Right lobe of liver (tissue), 6 donors: ENCODE results near the gene CYP27B1. TPM values are rescaled to one million over a fixed set of nuclear protein-coding genes. Genes with fewer than 3 reads are reported as not detected.
"Not testable (repeated sequence)": the region's sequence is repeated elsewhere in the genome, so short reads cannot be mapped to it uniquely, and the experiment has no call there.

Source experiments
- ATAC-seq, 4 donors: fragments of 200-7000 bp; cut with Tn5 transposase; one replicate each; pipeline ENCODE4 v1.9.1; 2020; ENCODE audit warnings: mild to moderate bottlenecking in 4 of 4, moderate library complexity in 4 of 4
- DNase-seq, 3 donors: peaks; one replicate each; pipeline ENCODE4 v3.0.0-alpha.2; 2020
- H3K27ac ChIP-seq, 3 donors: fragments of 200-600 bp; one replicate each; pipeline ENCODE4 v1.8.0; 2022
- H3K27me3 ChIP-seq, 2 donors: fragments of 200-600 bp; one replicate each; pipeline ENCODE4 v1.8.0; 2022
- H3K36me3 ChIP-seq, 4 donors: fragments of 200-600 bp; sonication (generic) in 1 of 4; one replicate each; pipeline versions ENCODE4 v1.5.1 to v1.8.0; 2017 to 2022; ENCODE audit warnings: control low read depth in 1 of 4
- H3K4me1 ChIP-seq, 4 donors: fragments of 200-600 bp; sonication (generic) in 1 of 4; one replicate each; pipeline versions ENCODE4 v1.5.1 to v1.8.0; 2017 to 2022; ENCODE audit warnings: control low read depth in 1 of 4
- H3K4me3 ChIP-seq, 3 donors: fragments of 200-600 bp; one replicate each; pipeline ENCODE4 v1.8.0; 2022
- H3K9me3 ChIP-seq, 4 donors: fragments of 200-600 bp; sonication (generic) in 1 of 4; one replicate each; pipeline versions ENCODE4 v1.5.1 to v1.8.0; 2017 to 2022; ENCODE audit warnings: control low read depth in 1 of 4
- CTCF ChIP-seq, 4 donors: fragments of 200-600 bp in 3 of 4; fragments of 450-650 bp in 1 of 4; IDR thresholded peaks; one replicate each; pipeline versions ENCODE4 v1.5.1 to v1.8.0; 2016 to 2022; ENCODE audit warnings: antibody characterized with exemption in 4 of 4, mild to moderate bottlenecking in 2 of 4
- POLR2A ChIP-seq: fragments of 450-650 bp; IDR thresholded peaks from one replicate; pipeline ENCODE4 v1.6.1; 2017; ENCODE audit warnings: antibody characterized with exemption, mild to moderate bottlenecking
- WGBS: methylation state at CpG from one replicate; pipeline ENCODE4 v1.1.6; 2018; ENCODE audit warnings: low coverage, low lambda C conversion rate; ENCODE audit not compliant: insufficient coverage; ENCODE audit errors: missing lambda C conversion rate; 5-methylcytosine and 5-hydroxymethylcytosine counted together
- intact Hi-C, 2 donors: fragments of 100-400 bp; cut with DNase I; formaldehyde crosslinking; loops; one replicate each; pipeline versions ENCODE4 v1.11.2 to v1.14.1; 2022
- total RNA-seq, 6 experiments: library from RNA; depleted of rRNA in 2 of 6; stranded (reverse); fragments of >200 nt in 2 of 6; fragmentation: NEBNext Ultra II Directional in 3 of 6; extraction: Animal tissue kit (Norgen Biotek cat#: 25700) in 3 of 6; gene quantifications; one replicate each; pipeline versions ENCODE4 v1.1.0 to v1.2.4, GENCODE V29; 2016 to 2023
- donor health status: DM: no; HTN: yes; CAD: no.
- donor health status: DM: no; HTN: no; CAD: no.
- donor health status: DM: no; HTN: no; CAD: no.
- donor health status: DM: no; HTN: yes; CAD: no.
- donor health status: DM: no; HTN: yes; CAD: no.

Gene CYP27B1
- total RNA-seq, 6 experiments from 2014 or later: 0.25 to 1.4 (median 0.81) TPM

GRCh38 chr12:57722716-57723629, 43.9 kb downstream of the CYP27B1 start:
- no peak for DNase-seq
- WGBS: 54% methylated on average over 10 of the region's 11 CpGs
- ATAC-seq: peak in 1 of 4 donors; percentile 8
- H3K9me3 ChIP-seq: no peaks in the 10 kb centered on the region
- H3K4me1 ChIP-seq: peaks cover 0 to 10% (median 0%) of the 10 kb centered on the region in 4 donors
- TF ChIP-seq CTCF (IDR thresholded peaks at IDR 0.05): no peak
- no peak for TF ChIP-seq POLR2A
- no peak overlapping the region for H3K4me3 ChIP-seq
- H3K36me3 ChIP-seq: peaks cover 0 to 34% (median 11%) of the 10 kb centered on the region in 4 donors
- no peak overlapping the region for H3K27ac ChIP-seq
- H3K27me3 ChIP-seq: peaks cover 0 to 5% of the 10 kb centered on the region in 2 donors
- intact Hi-C loops: no loop called here

GRCh38 chr12:57721846-57722608, 44.9 kb downstream of the CYP27B1 start:
- H3K4me1 ChIP-seq, H3K9me3 ChIP-seq, DNase-seq, H3K4me3 ChIP-seq, H3K27me3 ChIP-seq, H3K27ac ChIP-seq, ATAC-seq, intact Hi-C loops: not testable (repeated sequence)
- 89% methylated on average over 12 of the region's 16 CpGs for WGBS
- peaks cover 0 to 43% (median 18%) of the 10 kb centered on the region in 4 donors for H3K36me3 ChIP-seq

- H3K9me3 ChIP-seq: no peaks in the 10 kb centered on the region
- intact Hi-C loops: no loop called here
- H3K27me3 ChIP-seq: no peaks in the 10 kb centered on the region
- no peak for TF ChIP-seq CTCF (IDR thresholded peaks at IDR 0.05)
- TF ChIP-seq POLR2A: no peak
- peaks cover 0 to 54% (median 23%) of the 10 kb centered on the region in 4 donors for H3K36me3 ChIP-seq
- ATAC-seq (peak in 1 of 4 donors; percentile 4), DNase-seq (no peak)
- H3K4me1 ChIP-seq: no peaks in the 10 kb centered on the region
- no peak overlapping the region for H3K27ac ChIP-seq
- WGBS: 87% methylated on average over 5 of the region's 11 CpGs
- no peak overlapping the region for H3K4me3 ChIP-seq
Observed at GRCh38 chr12:57720606-57721595, 46.0 kb downstream of the CYP27B1 start.

GRCh38 chr12:57719777-57720605, 46.9 kb downstream of the CYP27B1 start:
- WGBS: 92% methylated on average over 5 of the region's 20 CpGs
- no peaks in the 10 kb centered on the region for H3K4me1 ChIP-seq
- no peaks in the 10 kb centered on the region for H3K27me3 ChIP-seq
- DNase-seq: no peak
- H3K4me3 ChIP-seq: no peak overlapping the region
- H3K27ac ChIP-seq: no peak overlapping the region
- peaks cover 0 to 62% (median 27%) of the 10 kb centered on the region in 4 donors for H3K36me3 ChIP-seq
- no peak for ATAC-seq
- no peaks in the 10 kb centered on the region for H3K9me3 ChIP-seq
- intact Hi-C loops: no loop called here
- TF ChIP-seq CTCF (IDR thresholded peaks at IDR 0.05) (no peak), POLR2A (no peak)
